Neuronal stem cell (in vitro differentiated cells): ENCODE measurements around the gene YBX1.

ENCODE experiments used
- DNase-seq: peaks from one replicate; pipeline ENCODE4 v3.0.0-alpha.2; 2013; ENCODE audit warnings: low spot score
- H2AFZ ChIP-seq: one replicate; pipeline ENCODE4 v1.6.1; 2013; ENCODE audit warnings: mild to moderate bottlenecking, low read length, inconsistent platforms
- H2AK5ac ChIP-seq: 2 replicates; pipeline ENCODE4 v1.6.1; 2013; ENCODE audit warnings: low read depth, mild to moderate bottlenecking, inconsistent platforms, low read length, moderate library complexity, mixed read lengths
- H2BK120ac ChIP-seq: 2 replicates; pipeline ENCODE4 v1.6.1; 2013; ENCODE audit warnings: low read depth, mild to moderate bottlenecking, inconsistent platforms, low read length, moderate library complexity, mixed read lengths
- H2BK12ac ChIP-seq: one replicate; pipeline ENCODE4 v1.6.1; 2013; ENCODE audit warnings: low read length, inconsistent platforms
- H2BK15ac ChIP-seq: 2 replicates; pipeline ENCODE4 v1.6.1; 2013; ENCODE audit warnings: mild to moderate bottlenecking, low read length, inconsistent platforms, mixed read lengths
- H2BK5ac ChIP-seq: one replicate; pipeline ENCODE4 v1.6.1; 2013; ENCODE audit warnings: inconsistent platforms, mild to moderate bottlenecking, low read length, moderate library complexity
- H3K14ac ChIP-seq: one replicate; pipeline ENCODE4 v1.6.1; 2013; ENCODE audit warnings: low read length, inconsistent platforms
- H3K18ac ChIP-seq: 2 replicates; pipeline ENCODE4 v1.6.1; 2013; ENCODE audit warnings: low read length, inconsistent platforms
- H3K23ac ChIP-seq: 2 replicates; pipeline ENCODE4 v1.6.1; 2013; ENCODE audit warnings: low read depth, mild to moderate bottlenecking, mixed read lengths, low read length, inconsistent platforms; ENCODE audit not compliant: poor library complexity
- H3K27ac ChIP-seq: replicated peaks from 3 replicates; pipeline ENCODE4 v1.5.1; 2013; ENCODE audit warnings: low read length, inconsistent platforms
- H3K27me3 ChIP-seq, 3 experiments: 2 replicates each; pipeline ENCODE4 v1.6.1; 2013; ENCODE audit warnings: low read length in 3 of 3, mild to moderate bottlenecking in 2 of 3, inconsistent platforms in 1 of 3, low read depth in 1 of 3, mixed read lengths in 1 of 3, moderate library complexity in 1 of 3; ENCODE audit not compliant: control insufficient read depth in 3 of 3, insufficient read depth in 3 of 3
- H3K36me3 ChIP-seq, 2 donors: replicated peaks in 1 of 2; 2 replicates each; pipeline ENCODE4 v1.6.1; 2013; ENCODE audit warnings: low read length in 2 of 2; ENCODE audit not compliant: control insufficient read depth in 2 of 2, insufficient read depth in 2 of 2
- H3K4ac ChIP-seq: 2 replicates; pipeline ENCODE4 v1.6.1; 2013; ENCODE audit warnings: inconsistent platforms, mild to moderate bottlenecking, low read length, moderate library complexity
- H3K4me1 ChIP-seq, 2 donors: 1 replicate in 1 of 2; 2 replicates in 1 of 2; pipeline ENCODE4 v1.6.1; 2013; ENCODE audit warnings: low read length in 2 of 2, low read depth in 1 of 2; ENCODE audit not compliant: control insufficient read depth in 2 of 2, insufficient read depth in 1 of 2
- H3K4me2 ChIP-seq: one replicate; pipeline ENCODE4 v1.6.1; 2013; ENCODE audit warnings: mild to moderate bottlenecking, low read length, inconsistent platforms; ENCODE audit not compliant: insufficient read depth, poor library complexity, severe bottlenecking
- H3K4me3 ChIP-seq, 2 donors: 2 replicates each; pipeline ENCODE4 v1.5.1; 2013; ENCODE audit warnings: low read length in 2 of 2, mild to moderate bottlenecking in 2 of 2, inconsistent platforms in 1 of 2, moderate library complexity in 1 of 2
- H3K79me1 ChIP-seq: one replicate; pipeline ENCODE4 v1.6.1; 2013; ENCODE audit warnings: low read depth, mild to moderate bottlenecking, inconsistent platforms, low read length, moderate library complexity
- H3K9ac ChIP-seq: one replicate; pipeline ENCODE4 v1.6.1; 2013; ENCODE audit warnings: mild to moderate bottlenecking, low read depth, low read length, inconsistent platforms; ENCODE audit not compliant: poor library complexity
- H3K9me3 ChIP-seq, 2 donors: replicated peaks in 1 of 2; 2 replicates each; pipeline versions ENCODE3 to v1.6.1; 2013; ENCODE audit warnings: low read length in 2 of 2, mild to moderate bottlenecking in 2 of 2, inconsistent platforms in 1 of 2, low read depth in 1 of 2, mixed read lengths in 1 of 2, moderate library complexity in 1 of 2; ENCODE audit not compliant: control insufficient read depth in 2 of 2, insufficient read depth in 1 of 2
- H4K8ac ChIP-seq: one replicate; pipeline ENCODE4 v1.6.1; 2013; ENCODE audit warnings: low read depth, mild to moderate bottlenecking, inconsistent platforms, low read length, moderate library complexity
- H4K91ac ChIP-seq: one replicate; pipeline ENCODE4 v1.6.1; 2013; ENCODE audit warnings: low read length, low read depth, mild to moderate bottlenecking, inconsistent platforms; ENCODE audit not compliant: poor library complexity
- WGBS, 2 donors: extraction: QIAGEN DNeasy Blood & Tissue Kit; methylation state at CpG; one replicate each; pipeline ENCODE4 v1.1.7; 2013; ENCODE audit warnings: missing lambda C conversion rate in 2 of 2, mixed read lengths in 1 of 2; ENCODE audit not compliant: insufficient read length in 2 of 2, insufficient replicate concordance in 1 of 2; ENCODE audit errors: extremely low coverage in 2 of 2; 5-methylcytosine and 5-hydroxymethylcytosine counted together

The YBX1 gene

DNA sequence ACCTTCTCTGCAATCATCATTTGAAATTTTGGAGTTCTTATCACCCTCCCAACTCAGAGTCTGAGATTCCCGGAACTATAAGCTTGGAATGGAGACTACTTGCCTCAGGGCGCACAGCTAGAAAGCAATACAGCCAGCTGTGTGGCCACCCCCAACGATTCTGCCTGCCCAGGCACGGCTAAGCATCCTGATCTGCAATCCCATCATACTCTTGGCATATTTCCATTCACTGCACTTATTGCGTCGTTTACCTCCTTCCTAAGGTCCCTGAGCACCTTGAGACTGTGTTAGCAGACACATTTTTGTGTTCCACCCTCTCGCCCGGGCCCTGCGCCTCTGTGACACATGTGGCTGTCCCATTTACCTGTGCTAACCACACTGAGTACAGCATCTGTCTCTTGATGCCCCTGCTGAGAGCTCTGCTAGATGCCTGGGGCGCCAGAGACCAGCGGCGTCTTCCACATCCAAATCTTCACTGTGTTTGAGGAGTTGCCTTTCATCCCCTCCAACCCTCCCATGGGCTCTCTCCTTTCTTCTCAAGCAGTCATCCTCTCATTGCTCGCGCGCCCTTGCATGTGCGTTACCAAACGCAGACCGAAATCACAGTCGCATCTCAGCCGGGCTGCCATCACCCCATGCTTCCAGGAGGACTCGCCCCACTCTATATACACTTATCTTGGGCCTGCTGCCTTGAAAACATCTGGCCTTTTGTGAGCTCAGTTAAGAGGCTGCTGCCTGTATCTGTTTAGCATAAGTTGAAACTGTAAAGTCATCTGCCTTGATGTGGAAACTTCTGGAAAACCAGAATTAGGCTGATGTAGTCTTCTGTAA, 61.3 kb downstream of the YBX1 start:
- Histone ChIP-seq H3K9me3 (no peaks in the 10 kb centered on the region), H3K14ac (no peak overlapping the region), H3K4me2 (no peak overlapping the region), H4K91ac (no peak overlapping the region), H2BK15ac (no peak overlapping the region), H3K36me3 (peaks cover 27 to 34% of the 10 kb centered on the region in 2 donors), H3K9ac (no peak overlapping the region), H4K8ac (no peak overlapping the region), H3K18ac (no peak overlapping the region), H3K23ac (no peak overlapping the region), H2AK5ac (no peak overlapping the region), H3K4ac (no peak overlapping the region), H2AFZ (no peak overlapping the region), H2BK120ac (no peak overlapping the region), H3K27ac (no peak overlapping the region), H2BK5ac (no peak overlapping the region), H3K79me1 (no peaks in the 10 kb centered on the region), H3K4me3 (no peak overlapping the region), H3K27me3 (no peaks in the 10 kb centered on the region), H3K4me1 (peaks cover 15 to 20% of the 10 kb centered on the region in 2 donors), H2BK12ac (no peak overlapping the region)
- WGBS, 2 donors = no CpG with 5 or more reads among the region's 21 CpGs
- no peak for DNase-seq

DNA sequence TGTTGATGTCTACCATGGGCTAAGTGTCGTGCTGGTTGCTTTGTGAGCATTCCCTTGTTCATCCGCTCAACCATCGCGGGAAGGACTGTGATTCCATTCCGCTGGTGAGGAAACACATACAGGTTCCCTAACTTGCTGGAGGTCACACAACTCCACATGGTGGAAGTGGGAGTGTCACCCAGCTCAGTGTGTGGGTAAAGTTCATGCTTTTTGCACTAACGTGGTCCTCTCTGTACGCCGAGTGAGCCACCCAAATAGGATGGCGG, 61.9 kb downstream of the YBX1 start:
- H2BK120ac ChIP-seq = no peak overlapping the region
- H3K9ac ChIP-seq = no peak overlapping the region
- no peak overlapping the region for H3K18ac ChIP-seq
- H3K27me3 ChIP-seq = no peaks in the 10 kb centered on the region
- H2BK5ac ChIP-seq = no peak overlapping the region
- no peak overlapping the region for H2AFZ ChIP-seq
- no peak overlapping the region for H3K23ac ChIP-seq
- peaks cover 31 to 40% of the 10 kb centered on the region in 2 donors for H3K36me3 ChIP-seq
- no peak overlapping the region for H3K27ac ChIP-seq
- H4K91ac ChIP-seq = no peak overlapping the region
- H3K4me2 ChIP-seq = no peak overlapping the region
- no peak overlapping the region for H2BK12ac ChIP-seq
- peaks cover 15 to 20% of the 10 kb centered on the region in 2 donors for H3K4me1 ChIP-seq
- no peaks in the 10 kb centered on the region for H3K9me3 ChIP-seq
- no peak for DNase-seq
- no peak overlapping the region for H2BK15ac ChIP-seq
- no peak overlapping the region for H3K4me3 ChIP-seq
- H4K8ac ChIP-seq = no peak overlapping the region
- H3K14ac ChIP-seq = no peak overlapping the region
- H3K4ac ChIP-seq = no peak overlapping the region
- no peaks in the 10 kb centered on the region for H3K79me1 ChIP-seq
- H2AK5ac ChIP-seq = no peak overlapping the region
- WGBS, 2 donors = no CpG with 5 or more reads among the region's 9 CpGs

DNA sequence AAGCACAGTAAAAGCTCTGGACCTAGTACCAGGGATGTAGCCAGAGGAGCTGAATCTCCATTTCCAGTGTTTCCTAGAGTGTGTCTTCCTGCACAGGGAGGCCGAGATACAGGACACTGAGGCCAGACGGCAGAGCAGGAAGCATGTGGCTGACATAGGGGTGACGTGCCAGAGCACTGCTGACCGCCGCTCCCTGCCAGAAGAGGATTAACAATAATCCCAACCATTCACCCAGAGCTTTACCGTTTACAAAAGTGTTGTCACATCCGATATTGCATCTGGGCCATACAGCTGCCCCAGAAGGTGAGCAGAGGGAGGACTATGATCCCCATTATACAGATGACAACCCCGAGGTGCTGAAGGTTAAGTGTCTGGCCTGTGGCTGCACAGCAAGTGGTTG, 63.6 kb downstream of the YBX1 start:
- Histone ChIP-seq H3K9ac (no peak overlapping the region), H3K4me2 (no peak overlapping the region), H4K8ac (no peak overlapping the region), H2BK12ac (no peak overlapping the region), H2BK120ac (no peak overlapping the region), H3K4me3 (no peak overlapping the region), H3K27ac (no peak overlapping the region), H4K91ac (no peak overlapping the region), H3K4ac (no peak overlapping the region), H3K79me1 (no peaks in the 10 kb centered on the region), H2BK5ac (no peak overlapping the region), H3K4me1 (peaks cover 4 to 5% of the 10 kb centered on the region in 2 donors), H3K27me3 (no peaks in the 10 kb centered on the region), H3K9me3 (peaks cover 0 to 3% of the 10 kb centered on the region in 2 donors), H2AK5ac (no peak overlapping the region), H3K36me3 (peaks cover 41 to 52% of the 10 kb centered on the region in 2 donors), H3K18ac (no peak overlapping the region), H3K23ac (no peak overlapping the region), H3K14ac (no peak overlapping the region), H2AFZ (no peak overlapping the region), H2BK15ac (no peak overlapping the region)
- WGBS, 2 donors = no CpG with 5 or more reads among the region's 8 CpGs
- no peak for DNase-seq

DNA sequence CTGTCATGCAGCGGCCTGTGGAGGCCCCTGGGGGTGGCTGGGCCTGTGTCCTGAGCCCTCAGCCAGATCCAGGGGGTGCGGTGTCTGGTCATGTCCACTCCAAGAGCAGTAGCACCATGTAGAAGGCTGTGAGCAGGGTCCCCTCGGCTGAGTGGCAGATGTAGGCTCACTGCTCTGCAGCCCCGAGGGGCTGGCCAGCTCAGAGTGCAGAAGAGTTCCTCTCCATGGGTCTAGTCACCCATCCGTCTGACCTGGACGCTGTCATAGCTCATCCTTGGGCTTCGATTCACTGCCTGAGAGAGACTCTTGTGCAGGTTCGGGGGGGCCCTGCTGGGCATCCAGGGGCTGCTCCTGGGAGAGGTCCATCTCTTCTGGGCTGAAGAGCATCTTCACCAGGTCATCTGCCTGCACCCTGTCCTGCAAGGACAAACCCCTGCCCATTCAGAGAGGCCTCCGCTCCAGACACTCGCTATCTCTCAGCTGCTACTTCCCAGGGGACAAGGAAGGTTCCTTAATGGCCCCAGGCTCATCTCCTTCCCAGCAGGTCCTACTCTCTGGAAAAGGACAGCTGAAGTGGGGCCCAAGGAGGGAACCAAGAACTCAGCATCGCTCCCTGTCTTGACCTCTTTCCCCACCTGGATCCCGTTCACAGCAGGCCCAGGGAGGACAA, 64.4 kb downstream of the YBX1 start:
- H3K18ac ChIP-seq = no peak overlapping the region
- no CpG with 5 or more reads among the region's 12 CpGs for WGBS, 2 donors

More for the DNA sequence above, 64.4 kb downstream of the YBX1 start:
- Histone ChIP-seq H3K4me3 (no peak overlapping the region), H2AK5ac (no peak overlapping the region), H3K27ac (no peak overlapping the region), H2BK15ac (no peak overlapping the region), H3K4me1 (no peaks in the 10 kb centered on the region), H2BK120ac (no peak overlapping the region), H4K8ac (no peak overlapping the region), H3K23ac (no peak overlapping the region), H2BK5ac (no peak overlapping the region), H2AFZ (no peak overlapping the region), H3K9ac (no peak overlapping the region), H3K4ac (no peak overlapping the region), H2BK12ac (no peak overlapping the region), H3K36me3 (peaks cover 42 to 54% of the 10 kb centered on the region in 2 donors), H3K4me2 (no peak overlapping the region), H3K9me3 (peaks cover 0 to 3% of the 10 kb centered on the region in 2 donors), H4K91ac (no peak overlapping the region), H3K79me1 (no peaks in the 10 kb centered on the region), H3K27me3 (no peaks in the 10 kb centered on the region), H3K14ac (no peak overlapping the region)
- no peak for DNase-seq
